ENCODE results near the gene RFX2. TPM values are rescaled to one million over a fixed set of nuclear protein-coding genes. Genes with fewer than 3 reads are reported as not detected.
"Not testable (repeated sequence)": the region's sequence is repeated elsewhere in the genome, so short reads cannot be mapped to it uniquely, and the experiment has no call there.

RFX2 gene
- total and polyA plus RNA-seq, 10 of the 15 experiments (the other 5 are each of a cell fraction or from before 2014, with no cell fraction given): 3.2 to 9.8 (median 4.7) TPM

GRCh38 chr19:5963259-5963658 is 147.0 kb downstream of the RFX2 start:
- CTCF ChIA-PET; RAD21 ChIA-PET (ENCODE audit: unreplicated experiment); SMC1A ChIA-PET (ENCODE audit: uncharacterized antibody, unreplicated experiment); H3K4me3 ChIP-seq; BruUV-seq (replicated peaks); ATAC-seq; FAIRE-seq; H2AFZ ChIP-seq (ENCODE audit: control insufficient read depth, low read depth, low read length); H3K9me3 ChIP-seq (replicated peaks; ENCODE audit: control insufficient read depth, insufficient read depth, low read length); H3K9ac ChIP-seq (ENCODE audit: control insufficient read depth, insufficient read depth, low read length); intact Hi-C loops (cut with micrococcal nuclease; ENCODE audit: unreplicated experiment); POLR2A ChIA-PET; H3K27ac ChIP-seq (ENCODE audit: control insufficient read depth, insufficient read depth); in situ Hi-C loops (cut with MboI); H3K27me3 ChIP-seq (replicated peaks in 1 of 2; ENCODE audit: control insufficient read depth in 2 of 2, insufficient read depth in 2 of 2, low read length in 1 of 2); H3K4me2 ChIP-seq (ENCODE audit: control insufficient read depth, insufficient read depth); H3K36me3 ChIP-seq (ENCODE audit: control insufficient read depth in 2 of 2, insufficient read depth in 2 of 2, low read length in 1 of 2); DNase-seq (ENCODE audit: low read depth, low spot score): not testable (repeated sequence)
- H3K79me2 ChIP-seq (ENCODE audit: control insufficient read depth, insufficient read depth, low read length): peaks cover 91% of the 10 kb centered on the region
- peaks cover 21% of the 10 kb centered on the region for H3K4me1 ChIP-seq (ENCODE audit: control insufficient read depth, insufficient read depth, low read length)
- peaks cover 39% of the 10 kb centered on the region for H4K20me1 ChIP-seq (ENCODE audit: control insufficient read depth, insufficient read depth)
- 67% methylated on average over 6 of the region's 6 CpGs for WGBS (ENCODE audit: insufficient coverage, insufficient replicate concordance, low lambda C conversion rate, missing lambda C conversion rate)

- ATAC-seq: peak; percentile 52
- Histone ChIP-seq H3K9me3 (replicated peaks; ENCODE audit: control insufficient read depth, insufficient read depth, low read length) (no peaks in the 10 kb centered on the region), H3K27me3 (replicated peaks in 1 of 2; ENCODE audit: control insufficient read depth in 2 of 2, insufficient read depth in 2 of 2, low read length in 1 of 2) (no peaks in the 10 kb centered on the region), H4K20me1 (ENCODE audit: control insufficient read depth, insufficient read depth) (peaks cover 32% of the 10 kb centered on the region), H2AFZ (ENCODE audit: control insufficient read depth, low read depth, low read length) (no peak overlapping the region), H3K36me3 (ENCODE audit: control insufficient read depth in 2 of 2, insufficient read depth in 2 of 2, low read length in 1 of 2) (peaks cover 3 to 8% of the 10 kb centered on the region in 2 experiments), H3K79me2 (ENCODE audit: control insufficient read depth, insufficient read depth, low read length) (peaks cover 82% of the 10 kb centered on the region), H3K9ac (ENCODE audit: control insufficient read depth, insufficient read depth, low read length) (no peak overlapping the region), H3K4me1 (ENCODE audit: control insufficient read depth, insufficient read depth, low read length) (peaks cover 15% of the 10 kb centered on the region), H3K4me3 (no peak overlapping the region), H3K4me2 (ENCODE audit: control insufficient read depth, insufficient read depth) (no peak overlapping the region; the same call in 1 of the 2 replicates), H3K27ac (ENCODE audit: control insufficient read depth, insufficient read depth) (no peak overlapping the region)
- FAIRE-seq: no peak
- ChIA-PET RAD21 (ENCODE audit: unreplicated experiment) (no interaction called here), POLR2A (no interaction called here), SMC1A (ENCODE audit: uncharacterized antibody, unreplicated experiment) (no interaction called here), CTCF (no interaction called here)
- DNase-seq (ENCODE audit: low read depth, low spot score): no peak
- no TSS peak for BruUV-seq (replicated peaks)
- in situ Hi-C loops (cut with MboI): no loop called here
- intact Hi-C loops (cut with micrococcal nuclease; ENCODE audit: unreplicated experiment): no loop called here
- WGBS (ENCODE audit: insufficient coverage, insufficient replicate concordance, low lambda C conversion rate, missing lambda C conversion rate): 66% methylated on average over 29 of the region's 29 CpGs
- TF ChIP-seq GABPA (IDR thresholded peaks at IDR 0.05; ENCODE audit: low read depth) (no peak), RB1 (IDR thresholded peaks at IDR 0.05; ENCODE audit: borderline replicate concordance) (no peak), CBFB (IDR thresholded peaks at IDR 0.05; ENCODE audit: low read depth) (no peak), POLR2AphosphoS5 (IDR thresholded peaks at IDR 0.05; ENCODE audit: low read length) (no peak), REST (IDR thresholded peaks at IDR 0.05; ENCODE audit: low read depth, low read length) (no peak), RFX5 (IDR thresholded peaks at IDR 0.05; ENCODE audit: low read depth, low read length) (no peak), SP1 (IDR thresholded peaks at IDR 0.05; ENCODE audit: low read depth, low read length) (no peak), ZNF24 (IDR thresholded peaks at IDR 0.05) (no peak), NBN (IDR thresholded peaks at IDR 0.05) (no peak), HSF1 (IDR thresholded peaks at IDR 0.05; ENCODE audit: low read depth, low read length) (no peak), PAX8 (IDR thresholded peaks at IDR 0.05) (no peak), SIX5 (IDR thresholded peaks at IDR 0.05; ENCODE audit: low read depth, low read length, severe bottlenecking) (no peak), WRNIP1 (IDR thresholded peaks at IDR 0.05; ENCODE audit: borderline replicate concordance, low read depth, low read length) (no peak)
Observed at GRCh38 chr19:5961969-5962945, 148.0 kb downstream of the RFX2 start.
